ENCODE measurements around the gene RRP8. TPM values are rescaled to one million over a fixed set of nuclear protein-coding genes. Genes with fewer than 3 reads are reported as not detected.

RRP8 gene
- total and polyA plus RNA-seq, 8 donors = 1.8 to 23.1 (median 14.8) TPM

- TF ChIP-seq POLR2AphosphoS5 (IDR thresholded peaks at IDR 0.05) = no peak
- no peak for TF ChIP-seq POLR2A (IDR thresholded peaks at IDR 0.05)
- no peak for TF ChIP-seq CTCF (IDR thresholded peaks at IDR 0.05)
- no peak for TF ChIP-seq EP300 (IDR thresholded peaks at IDR 0.05)
- Histone ChIP-seq H3K36me3 (peaks cover 33 to 94% (median 79%) of the 10 kb centered on the region in 4 donors), H3K4me1 (peaks cover 0 to 69% (median 39%) of the 10 kb centered on the region in 4 donors), H3K27me3 (no peaks in the 10 kb centered on the region), H3K4me3 (no peak overlapping the region), H3K9me3 (no peaks in the 10 kb centered on the region), H3K27ac (peak overlapping the region in 4 of 5 donors; percentile 20 to 75 (median 30))
- intact Hi-C loops (cut with DNase I; ENCODE audit: low total_unique reads) = no loop called here
- WGBS, 5 donors = 51 to 81% (median 74%) methylated on average over 5 of the region's 5 CpGs
- no peak for DNase-seq
These were observed 7.1 kb downstream of the RRP8 start for GRCh38 chr11:6596239-6596877.

GRCh38 chr11:6594142-6594768, 9.2 kb downstream of the RRP8 start:
- intact Hi-C loops (cut with DNase I; ENCODE audit: low total_unique reads) = no loop called here
- H3K27me3 ChIP-seq = no peaks in the 10 kb centered on the region
- no peak for DNase-seq
- H3K27ac ChIP-seq = peak overlapping the region in 1 of 5 donors; percentile 75
- 80 to 96% (median 87%) methylated on average over 3 of the region's 3 CpGs for WGBS, 5 donors
- TF ChIP-seq POLR2A (IDR thresholded peaks at IDR 0.05) (no peak), POLR2AphosphoS5 (IDR thresholded peaks at IDR 0.05) (no peak), EP300 (IDR thresholded peaks at IDR 0.05) (no peak), CTCF (IDR thresholded peaks at IDR 0.05) (no peak)
- H3K9me3 ChIP-seq = no peaks in the 10 kb centered on the region
- peaks cover 0 to 48% (median 22%) of the 10 kb centered on the region in 4 donors for H3K4me1 ChIP-seq
- peaks cover 12 to 77% (median 58%) of the 10 kb centered on the region in 4 donors for H3K36me3 ChIP-seq
- H3K4me3 ChIP-seq = no peak overlapping the region

- peaks cover 3 to 21% (median 12%) of the 10 kb centered on the region in 4 donors for H3K9me3 ChIP-seq
- H3K4me1 ChIP-seq = peaks cover 5 to 19% (median 8%) of the 10 kb centered on the region in 4 donors
- H3K36me3 ChIP-seq = peaks cover 0 to 26% (median 16%) of the 10 kb centered on the region in 4 donors
- DNase-seq = no peak
- intact Hi-C loops (cut with DNase I; ENCODE audit: low total_unique reads) = no loop called here
- WGBS, 5 donors = 93 to 98% (median 95%) methylated on average over 1 of the region's 1 CpG
- H3K27ac ChIP-seq = peak overlapping the region in 2 of 5 donors; percentile 30 to 39
- no peak for TF ChIP-seq POLR2A (IDR thresholded peaks at IDR 0.05)
- TF ChIP-seq CTCF (IDR thresholded peaks at IDR 0.05) = no peak
- TF ChIP-seq POLR2AphosphoS5 (IDR thresholded peaks at IDR 0.05) = no peak
- TF ChIP-seq EP300 (IDR thresholded peaks at IDR 0.05) = no peak
- H3K4me3 ChIP-seq = no peak overlapping the region
- H3K27me3 ChIP-seq = no peaks in the 10 kb centered on the region
These were observed 15.4 kb downstream of the RRP8 start for GRCh38 chr11:6588018-6588417.

GRCh38 chr11:6587360-6587953, 16.0 kb downstream of the RRP8 start:
- DNase-seq = peak in 1 of 2 donors; percentile 83
- no peak for TF ChIP-seq POLR2A (IDR thresholded peaks at IDR 0.05)
- no peak for TF ChIP-seq CTCF (IDR thresholded peaks at IDR 0.05)
- no peak for TF ChIP-seq EP300 (IDR thresholded peaks at IDR 0.05)
- TF ChIP-seq POLR2AphosphoS5 (IDR thresholded peaks at IDR 0.05) = peak in 1 of 3 donors; percentile 49
- 65 to 83% (median 68%) methylated on average over 8 to 11 of the region's 11 CpGs for WGBS, 5 donors
- Histone ChIP-seq H3K27me3 (no peaks in the 10 kb centered on the region), H3K9me3 (peaks cover 3 to 22% (median 12%) of the 10 kb centered on the region in 4 donors), H3K4me3 (no peak overlapping the region), H3K36me3 (peaks cover 0 to 20% (median 12%) of the 10 kb centered on the region in 4 donors), H3K4me1 (peaks cover 5 to 19% (median 8%) of the 10 kb centered on the region in 4 donors), H3K27ac (peak overlapping the region in 2 of 5 donors; percentile 30 to 39)
- intact Hi-C loops (cut with DNase I; ENCODE audit: low total_unique reads) = no loop called here
